RWPE2 (cell line): ENCODE measurements around the gene BSDC1.

Source experiments
- ATAC-seq: fragments of 200-7000 bp; cut with Tn5 transposase; 3 replicates; pipeline ENCODE4 v1.9.1; 2021; ENCODE audit warnings: low read depth
- DNase-seq: peaks from one replicate; pipeline ENCODE4 v3.0.0-alpha.2; 2020; ENCODE audit warnings: low spot score
- H3K27ac ChIP-seq: fragments of 450-650 bp; 2 replicates; pipeline ENCODE4 v1.5.1; 2017; ENCODE audit warnings: mild to moderate bottlenecking; ENCODE audit not compliant: poor library complexity, severe bottlenecking
- H3K27me3 ChIP-seq: fragments of 250-450 bp; sonication (Bioruptor Pico); 2 replicates; pipeline ENCODE4 v1.5.1; 2021; ENCODE audit warnings: mild to moderate bottlenecking, moderate library complexity; ENCODE audit not compliant: insufficient read depth, poor library complexity, severe bottlenecking
- H3K36me3 ChIP-seq: fragments of 250-450 bp; sonication (Bioruptor Pico); 2 replicates; pipeline ENCODE4 v1.5.1; 2020; ENCODE audit warnings: low read depth, mild to moderate bottlenecking, moderate library complexity
- H3K4me1 ChIP-seq: fragments of 250-450 bp; sonication (Bioruptor Pico); 2 replicates; pipeline ENCODE4 v1.5.1; 2021; ENCODE audit warnings: mild to moderate bottlenecking, moderate library complexity; ENCODE audit not compliant: insufficient read depth, poor library complexity, severe bottlenecking
- H3K4me3 ChIP-seq: fragments of 250-450 bp; sonication (Bioruptor Pico); 2 replicates; pipeline ENCODE4 v1.5.1; 2021; ENCODE audit warnings: mild to moderate bottlenecking, moderate library complexity; ENCODE audit not compliant: severe bottlenecking
- H3K9me3 ChIP-seq: fragments of 250-450 bp; sonication (Bioruptor Pico); 2 replicates; pipeline ENCODE4 v1.5.1; 2021; ENCODE audit warnings: mild to moderate bottlenecking, moderate library complexity; ENCODE audit not compliant: severe bottlenecking
- CTCF ChIP-seq: fragments of 450-650 bp; IDR thresholded peaks from one replicate; pipeline ENCODE4 v1.5.1; 2017; ENCODE audit warnings: mild to moderate bottlenecking, moderate library complexity; ENCODE audit not compliant: poor library complexity, severe bottlenecking

BSDC1 gene

GRCh38 chr1:32353886-32354570 is 40.2 kb downstream of the BSDC1 start:
- Histone ChIP-seq H3K27ac (peak overlapping the region; percentile 8), H3K36me3 (no peaks in the 10 kb centered on the region), H3K4me3 (no peak overlapping the region), H3K9me3 (no peaks in the 10 kb centered on the region), H3K27me3 (no peaks in the 10 kb centered on the region), H3K4me1 (peaks cover 12% of the 10 kb centered on the region)
- no peak for TF ChIP-seq CTCF
- no peak for DNase-seq
- ATAC-seq = no peak

- Histone ChIP-seq H3K9me3 (no peaks in the 10 kb centered on the region), H3K4me1 (peaks cover 12% of the 10 kb centered on the region)
Observed at GRCh38 chr1:32353431-32353830, 40.8 kb downstream of the BSDC1 start.

GRCh38 chr1:32352831-32353383 is 41.3 kb downstream of the BSDC1 start:
- Histone ChIP-seq H3K4me3 (no peak overlapping the region), H3K36me3 (no peaks in the 10 kb centered on the region), H3K4me1 (peaks cover 12% of the 10 kb centered on the region), H3K27me3 (no peaks in the 10 kb centered on the region), H3K27ac (peak overlapping the region; percentile 51), H3K9me3 (no peaks in the 10 kb centered on the region)
- DNase-seq = no peak
- TF ChIP-seq CTCF = no peak
- ATAC-seq = no peak

More at GRCh38 chr1:32353431-32353830, 40.8 kb downstream of the BSDC1 start:
- no peaks in the 10 kb centered on the region for H3K36me3 ChIP-seq
- H3K27me3 ChIP-seq = no peaks in the 10 kb centered on the region
- peak overlapping the region; percentile 8 for H3K27ac ChIP-seq
- ATAC-seq = no peak
- no peak overlapping the region for H3K4me3 ChIP-seq
- TF ChIP-seq CTCF = no peak
- no peak for DNase-seq

- Histone ChIP-seq H3K9me3 (no peaks in the 10 kb centered on the region), H3K27ac (peak overlapping the region; percentile 51), H3K4me3 (peak overlapping the region; percentile 53), H3K4me1 (peaks cover 12% of the 10 kb centered on the region), H3K36me3 (no peaks in the 10 kb centered on the region), H3K27me3 (no peaks in the 10 kb centered on the region)
- ATAC-seq (no peak), DNase-seq (no peak)
- no peak for TF ChIP-seq CTCF
Observed at GRCh38 chr1:32352239-32352745, 41.9 kb downstream of the BSDC1 start.
